NCI-H446 (cell line): Measurements from ENCODE around the gene GOLGA6D.
"Not testable (repeated sequence)": the region's sequence is repeated elsewhere in the genome, so short reads cannot be mapped to it uniquely, and the experiment has no call there.

Experiments used
- DNase-seq, 2 experiments: peaks; one replicate each; lab custom pipeline; 2025; lab: John Stamatoyannopoulos, UW

GOLGA6D gene

GRCh38 chr15:75332093-75332492 lies 49.5 kb downstream of the GOLGA6D start:
- DNase-seq, result not testable (repeated sequence)

- DNase-seq, result not testable (repeated sequence)
These were observed 51.2 kb downstream of the GOLGA6D start for GRCh38 chr15:75333654-75334419.

- DNase-seq, result no peak
These were observed 52.7 kb downstream of the GOLGA6D start for GRCh38 chr15:75335313-75335704.

GRCh38 chr15:75335705-75336355 lies 53.2 kb downstream of the GOLGA6D start, which contains the start of gene COMMD4:
TSS of gene COMMD4 (plus strand) at chr15:75336063. CDS start at chr15:75336090, 27 bp downstream.
- peak; percentile 86 to 96 for DNase-seq

GRCh38 chr15:75338661-75339240 lies 56.1 kb downstream of the GOLGA6D start:
- no peak for DNase-seq

- no peak for DNase-seq
These were observed 57.1 kb downstream of the GOLGA6D start for GRCh38 chr15:75339531-75340240.

GRCh38 chr15:75342221-75342620 lies 59.6 kb downstream of the GOLGA6D start:
- DNase-seq, result no peak

- not testable (repeated sequence) for DNase-seq
These were observed 61.3 kb downstream of the GOLGA6D start for GRCh38 chr15:75343953-75344352.
